Measurements from ENCODE around the gene ANXA1. TPM values are rescaled to one million over a fixed set of nuclear protein-coding genes. Genes with fewer than 3 reads are reported as not detected.

Gene ANXA1
- total RNA-seq, 1 experiment from 2014 or later = 8.3 TPM

GRCh38 chr9:73179589-73179988, 27.9 kb downstream of the ANXA1 start:
- H3K4me3 Mint-ChIP-seq (ENCODE audit: unreplicated experiment) = no peak overlapping the region
- ChIA-PET CTCF (interaction anchor here (0.6 kb wide), 1 partner anchor 53 kb away, joined by 3 read pairs; no protein-coding TSS in a partner anchor), POLR2A (no interaction called here)
- Histone ChIP-seq H3K4me3 (ENCODE audit: low read depth, low read length) (no peak overlapping the region), H3K27me3 (replicated peaks; ENCODE audit: control insufficient read depth, insufficient read depth, low read length) (no peaks in the 10 kb centered on the region), H3K9me3 (no peaks in the 10 kb centered on the region), H3K36me3 (ENCODE audit: control insufficient read depth, insufficient read depth, low read length) (no peaks in the 10 kb centered on the region), H3K4me1 (no peaks in the 10 kb centered on the region)
- no peaks in the 10 kb centered on the region for H3K36me3 Mint-ChIP-seq (ENCODE audit: insufficient read depth, unreplicated experiment)
- DNase-seq = no peak
- H3K27me3 Mint-ChIP-seq (ENCODE audit: insufficient read depth, unreplicated experiment) = no peaks in the 10 kb centered on the region
- H3K9me3 Mint-ChIP-seq (ENCODE audit: unreplicated experiment) = no peaks in the 10 kb centered on the region
- intact Hi-C loops (cut with micrococcal nuclease; ENCODE audit: unreplicated experiment) = no loop called here
- TF ChIP-seq, protein P1, sequence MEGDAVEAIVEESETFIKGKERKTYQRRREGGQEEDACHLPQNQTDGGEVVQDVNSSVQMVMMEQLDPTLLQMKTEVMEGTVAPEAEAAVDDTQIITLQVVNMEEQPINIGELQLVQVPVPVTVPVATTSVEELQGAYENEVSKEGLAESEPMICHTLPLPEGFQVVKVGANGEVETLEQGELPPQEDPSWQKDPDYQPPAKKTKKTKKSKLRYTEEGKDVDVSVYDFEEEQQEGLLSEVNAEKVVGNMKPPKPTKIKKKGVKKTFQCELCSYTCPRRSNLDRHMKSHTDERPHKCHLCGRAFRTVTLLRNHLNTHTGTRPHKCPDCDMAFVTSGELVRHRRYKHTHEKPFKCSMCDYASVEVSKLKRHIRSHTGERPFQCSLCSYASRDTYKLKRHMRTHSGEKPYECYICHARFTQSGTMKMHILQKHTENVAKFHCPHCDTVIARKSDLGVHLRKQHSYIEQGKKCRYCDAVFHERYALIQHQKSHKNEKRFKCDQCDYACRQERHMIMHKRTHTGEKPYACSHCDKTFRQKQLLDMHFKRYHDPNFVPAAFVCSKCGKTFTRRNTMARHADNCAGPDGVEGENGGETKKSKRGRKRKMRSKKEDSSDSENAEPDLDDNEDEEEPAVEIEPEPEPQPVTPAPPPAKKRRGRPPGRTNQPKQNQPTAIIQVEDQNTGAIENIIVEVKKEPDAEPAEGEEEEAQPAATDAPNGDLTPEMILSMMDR (IDR thresholded peaks at IDR 0.05; ENCODE audit: insufficient read depth in 1 of 2, low read depth in 1 of 2, low read length in 1 of 2, severe bottlenecking in 1 of 2, unreplicated experiment in 1 of 2) = no peak
- no peaks in the 10 kb centered on the region for H3K4me1 Mint-ChIP-seq (ENCODE audit: low read depth, unreplicated experiment)
- no TSS peak for BruUV-seq (replicated peaks)
- no peak overlapping the region for H3K27ac Mint-ChIP-seq (ENCODE audit: unreplicated experiment)

GRCh38 chr9:73180403-73180802, 28.7 kb downstream of the ANXA1 start:
- H3K36me3 ChIP-seq (ENCODE audit: control insufficient read depth, insufficient read depth, low read length) = no peaks in the 10 kb centered on the region
- Mint-ChIP-seq H3K36me3 (ENCODE audit: insufficient read depth, unreplicated experiment) (no peaks in the 10 kb centered on the region), H3K4me1 (ENCODE audit: low read depth, unreplicated experiment) (no peaks in the 10 kb centered on the region), H3K27me3 (ENCODE audit: insufficient read depth, unreplicated experiment) (no peaks in the 10 kb centered on the region), H3K9me3 (ENCODE audit: unreplicated experiment) (no peaks in the 10 kb centered on the region), H3K4me3 (ENCODE audit: unreplicated experiment) (no peak overlapping the region), H3K27ac (ENCODE audit: unreplicated experiment) (no peak overlapping the region)
- intact Hi-C loops (cut with micrococcal nuclease; ENCODE audit: unreplicated experiment) = loop anchor here (5.0 kb wide), 1 partner anchor 323 kb away; no protein-coding TSS in a partner anchor
- no TSS peak for BruUV-seq (replicated peaks)
- TF ChIP-seq, protein P1 (IDR thresholded peaks at IDR 0.05; ENCODE audit: insufficient read depth in 1 of 2, low read depth in 1 of 2, low read length in 1 of 2, severe bottlenecking in 1 of 2, unreplicated experiment in 1 of 2) = no peak
- H3K4me1 ChIP-seq = no peaks in the 10 kb centered on the region
- no peaks in the 10 kb centered on the region for H3K27me3 ChIP-seq (replicated peaks; ENCODE audit: control insufficient read depth, insufficient read depth, low read length)
- no peak overlapping the region for H3K4me3 ChIP-seq (ENCODE audit: low read depth, low read length)
- ChIA-PET POLR2A (no interaction called here), CTCF (no interaction called here)
- H3K9me3 ChIP-seq = no peaks in the 10 kb centered on the region
- DNase-seq = no peak

DNA sequence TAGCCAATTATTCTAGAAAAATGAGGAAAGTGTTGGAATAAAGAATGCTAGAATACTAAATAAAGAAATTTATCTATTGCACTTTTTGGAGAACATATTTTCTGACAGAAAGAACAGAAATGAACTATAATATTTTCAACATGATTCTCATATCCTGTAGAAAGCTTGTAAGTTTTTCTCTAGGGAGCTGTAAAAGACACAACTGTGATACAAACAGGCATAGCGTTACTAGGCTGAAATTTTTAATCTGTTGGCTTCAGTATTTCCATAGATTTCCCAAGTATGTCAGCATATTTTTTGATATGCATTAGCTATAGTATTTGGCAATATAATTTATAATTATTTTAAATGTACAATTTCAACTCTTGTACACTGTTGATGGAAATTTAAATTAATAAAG, 31.3 kb downstream of the ANXA1 start:
- H3K27ac Mint-ChIP-seq (ENCODE audit: unreplicated experiment) = no peak overlapping the region
- H3K4me3 Mint-ChIP-seq (ENCODE audit: unreplicated experiment) = no peak overlapping the region
- Histone ChIP-seq H3K9me3 (no peaks in the 10 kb centered on the region), H3K4me3 (ENCODE audit: low read depth, low read length) (no peak overlapping the region), H3K27me3 (replicated peaks; ENCODE audit: control insufficient read depth, insufficient read depth, low read length) (no peaks in the 10 kb centered on the region), H3K4me1 (no peaks in the 10 kb centered on the region), H3K36me3 (ENCODE audit: control insufficient read depth, insufficient read depth, low read length) (no peaks in the 10 kb centered on the region)
- BruUV-seq (replicated peaks) = no TSS peak
- no peaks in the 10 kb centered on the region for H3K9me3 Mint-ChIP-seq (ENCODE audit: unreplicated experiment)
- intact Hi-C loops (cut with micrococcal nuclease; ENCODE audit: unreplicated experiment) = loop anchor here (5.0 kb wide), 1 partner anchor 326 kb away; no protein-coding TSS in a partner anchor
- H3K4me1 Mint-ChIP-seq (ENCODE audit: low read depth, unreplicated experiment) = no peaks in the 10 kb centered on the region
- POLR2A ChIA-PET = no interaction called here
- TF ChIP-seq, protein P1 (IDR thresholded peaks at IDR 0.05; ENCODE audit: insufficient read depth in 1 of 2, low read depth in 1 of 2, low read length in 1 of 2, severe bottlenecking in 1 of 2, unreplicated experiment in 1 of 2) = no peak
- H3K36me3 Mint-ChIP-seq (ENCODE audit: insufficient read depth, unreplicated experiment) = no peaks in the 10 kb centered on the region
- CTCF ChIA-PET = interaction anchor here (0.6 kb wide), 1 partner anchor 89 kb away, joined by 4 read pairs; no protein-coding TSS in a partner anchor
- H3K27me3 Mint-ChIP-seq (ENCODE audit: insufficient read depth, unreplicated experiment) = no peaks in the 10 kb centered on the region
- no peak for DNase-seq
